SU-DHL-6 (cell line): ENCODE data around the gene IGFL3.

Experiments
- H2AFZ ChIP-seq: fragments of 200-600 bp; sonication (generic); 2 replicates; pipeline ENCODE4 v1.6.1; 2014; ENCODE audit warnings: low read depth, mild to moderate bottlenecking, moderate library complexity, mixed read lengths, antibody characterized with exemption, low read length; ENCODE audit not compliant: severe bottlenecking
- H3F3A ChIP-seq: fragments of 200-600 bp; shearing (Covaris generic); 2 replicates; pipeline ENCODE4 v1.6.0; 2016; ENCODE audit warnings: antibody characterized with exemption, mild to moderate bottlenecking; ENCODE audit not compliant: insufficient read depth
- H3K27ac ChIP-seq: fragments of 200-600 bp; sonication (generic); 2 replicates; pipeline ENCODE4 v1.5.1; 2016; ENCODE audit warnings: low read depth, mild to moderate bottlenecking, low read length, moderate library complexity, mixed read lengths
- H3K27me3 ChIP-seq: fragments of 200-600 bp; sonication (generic), shearing (Covaris generic); 2 replicates; pipeline ENCODE4 v1.6.0; 2014; ENCODE audit warnings: mild to moderate bottlenecking, low read length
- H3K36me3 ChIP-seq: fragments of 200-600 bp; sonication (generic); 2 replicates; pipeline ENCODE4 v1.6.1; 2014; ENCODE audit warnings: mild to moderate bottlenecking, low read length, mixed read lengths
- H3K4me2 ChIP-seq: fragments of 300-600, 200-600 bp; shearing (Covaris generic), sonication (generic); 2 replicates; pipeline ENCODE4 v1.6.0; 2014; ENCODE audit warnings: low read length, low read depth, mild to moderate bottlenecking; ENCODE audit not compliant: poor library complexity, severe bottlenecking
- H3K4me3 ChIP-seq: fragments of 200-600 bp; sonication (generic); 2 replicates; pipeline ENCODE4 v1.5.1; 2014; ENCODE audit warnings: antibody characterized with exemption, low read length, mild to moderate bottlenecking, mixed read lengths; ENCODE audit not compliant: insufficient read depth, poor library complexity, severe bottlenecking
- H3K79me2 ChIP-seq: fragments of 200-600 bp; sonication (generic); 2 replicates; pipeline ENCODE4 v1.6.1; 2014; ENCODE audit warnings: mild to moderate bottlenecking, low read length, moderate library complexity; ENCODE audit not compliant: insufficient read depth
- H3K9ac ChIP-seq: fragments of 200-600 bp; sonication (generic); 2 replicates; pipeline ENCODE4 v1.7.0; 2014; ENCODE audit warnings: mild to moderate bottlenecking, low read length
- H3K9me2 ChIP-seq: fragments of 200-600 bp; sonication (generic); replicated peaks from 2 replicates; pipeline ENCODE4 v1.6.1; 2014; ENCODE audit warnings: low read length; ENCODE audit not compliant: insufficient read depth
- H3K9me3 ChIP-seq: fragments of 200-600 bp; sonication (generic); 2 replicates; pipeline ENCODE4 v1.6.1; 2014; ENCODE audit warnings: low read length, mixed read lengths; ENCODE audit not compliant: insufficient read depth
- H4K20me1 ChIP-seq: fragments of 200-600 bp; sonication (generic); 2 replicates; pipeline ENCODE4 v1.6.1; 2014; ENCODE audit warnings: low read depth, mild to moderate bottlenecking, antibody characterized with exemption, low read length, moderate library complexity, mixed read lengths
- CTCF ChIP-seq: fragments of 200-600 bp; sonication (generic); IDR thresholded peaks from one replicate; pipeline ENCODE4 v1.5.1; 2017; ENCODE audit warnings: antibody characterized with exemption, mild to moderate bottlenecking, low read length, moderate library complexity; ENCODE audit not compliant: insufficient read depth, poor library complexity, severe bottlenecking
- EZH2phosphoT487 ChIP-seq: fragments of 200-600 bp; sonication (generic), shearing (Covaris generic); conservative IDR thresholded peaks from 2 replicates; pipeline ENCODE4 v1.6.1; 2018; ENCODE audit warnings: mild to moderate bottlenecking, antibody characterized with exemption, low read length, moderate library complexity, mixed read lengths

IGFL3 gene

DNA sequence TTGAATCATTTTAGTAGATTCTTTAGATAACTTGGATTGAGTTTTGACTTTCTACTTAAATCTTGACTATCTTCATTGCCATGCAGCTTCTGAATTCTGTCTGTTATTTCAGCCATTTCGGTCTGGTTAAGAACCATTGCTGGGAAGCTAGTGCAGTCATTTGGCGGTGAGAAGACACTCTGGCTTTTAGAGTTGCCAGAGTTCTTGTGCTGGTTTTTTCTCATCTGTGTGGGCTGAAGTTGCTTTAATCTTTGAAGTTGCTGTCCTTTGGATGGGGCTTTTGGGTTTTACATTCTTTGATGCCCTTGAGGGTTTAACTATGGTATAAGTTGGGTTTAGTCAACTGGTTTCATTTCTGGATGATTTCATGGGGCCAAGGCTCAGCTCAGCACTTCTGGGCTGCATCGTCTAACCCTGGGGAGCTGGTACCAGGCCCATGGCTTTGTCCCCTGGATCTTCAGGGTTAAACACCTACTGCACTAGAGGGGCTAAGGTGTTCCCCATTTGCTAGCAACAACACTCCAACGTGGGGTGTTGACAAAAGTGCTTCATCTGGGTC lies 13.5 kb upstream of the IGFL3 start:
- H3K36me3 ChIP-seq, result no peaks in the 10 kb centered on the region
- H3K4me3 ChIP-seq, result no peak overlapping the region
- no peak overlapping the region for H3K9ac ChIP-seq
- no peaks in the 10 kb centered on the region for H3F3A ChIP-seq
- H3K9me2 ChIP-seq, result no peaks in the 10 kb centered on the region
- H2AFZ ChIP-seq, result no peak overlapping the region
- no peaks in the 10 kb centered on the region for H3K79me2 ChIP-seq
- no peaks in the 10 kb centered on the region for H3K27me3 ChIP-seq
- no peak overlapping the region for H3K4me2 ChIP-seq
- H3K27ac ChIP-seq, result no peak overlapping the region
- no peaks in the 10 kb centered on the region for H3K9me3 ChIP-seq
- TF ChIP-seq EZH2phosphoT487 (no peak), CTCF (no peak)
- H4K20me1 ChIP-seq, result no peaks in the 10 kb centered on the region

- H3K9ac ChIP-seq, result no peak overlapping the region
- no peaks in the 10 kb centered on the region for H3K9me3 ChIP-seq
- no peaks in the 10 kb centered on the region for H3K36me3 ChIP-seq
- H3K27ac ChIP-seq, result no peak overlapping the region
- H3K4me3 ChIP-seq, result no peak overlapping the region
- no peak for TF ChIP-seq EZH2phosphoT487
- no peak for TF ChIP-seq CTCF
- H3K4me2 ChIP-seq, result no peak overlapping the region
- no peaks in the 10 kb centered on the region for H4K20me1 ChIP-seq
- no peaks in the 10 kb centered on the region for H3K27me3 ChIP-seq
- H2AFZ ChIP-seq, result no peak overlapping the region
- H3K79me2 ChIP-seq, result no peaks in the 10 kb centered on the region
- H3K9me2 ChIP-seq, result no peaks in the 10 kb centered on the region
- no peaks in the 10 kb centered on the region for H3F3A ChIP-seq
Observed at GRCh38 chr19:46134527-46134926, 10.0 kb upstream of the IGFL3 start.

DNA sequence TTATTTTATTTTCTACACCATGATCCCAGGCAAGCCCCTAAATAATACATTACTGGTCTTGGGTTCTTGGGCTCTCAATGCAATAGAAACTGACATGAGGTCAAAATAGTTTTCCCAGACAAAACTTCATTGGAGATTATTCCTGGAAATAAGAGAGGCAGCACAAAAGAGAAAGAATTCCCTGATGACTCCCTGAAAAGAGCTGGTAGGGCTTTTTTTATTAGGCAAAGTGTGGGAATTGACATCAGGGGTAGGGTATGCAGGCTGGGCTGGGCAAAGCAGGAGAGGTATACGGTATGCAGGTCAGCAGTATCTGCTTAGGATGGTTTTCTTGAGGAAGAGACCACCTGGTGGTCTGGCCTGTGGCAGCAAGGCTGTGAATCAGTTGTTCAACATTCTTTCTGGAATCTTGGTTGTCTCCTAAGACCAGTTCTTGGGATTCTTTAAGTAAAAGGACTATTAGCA lies 9.3 kb upstream of the IGFL3 start:
- Histone ChIP-seq H3K27ac (no peak overlapping the region), H3K4me3 (no peak overlapping the region), H4K20me1 (no peaks in the 10 kb centered on the region), H3K9me2 (no peaks in the 10 kb centered on the region), H3F3A (no peaks in the 10 kb centered on the region), H3K79me2 (no peaks in the 10 kb centered on the region), H3K4me2 (no peak overlapping the region), H3K9me3 (no peaks in the 10 kb centered on the region), H2AFZ (no peak overlapping the region), H3K9ac (no peak overlapping the region), H3K36me3 (no peaks in the 10 kb centered on the region), H3K27me3 (no peaks in the 10 kb centered on the region)
- TF ChIP-seq EZH2phosphoT487 (no peak), CTCF (no peak)
